Caco-2 (cell line): Measurements from ENCODE around the gene KRTAP5-9. TPM values are rescaled to one million over a fixed set of nuclear protein-coding genes. Genes with fewer than 3 reads are reported as not detected.
A peak's percentile ranks its signal among the peaks of the same experiment; 100 is the strongest.

Experiments
- Bru-seq: library from RNA; stranded (reverse); fragments of 400-500 nt; gene quantifications from one replicate; lab custom pipeline; 2021; lab: Mats Ljungman, UMichigan
- BruChase-seq, 2 experiments: library from RNA; stranded (reverse); fragments of 400-500 nt; gene quantifications; one replicate each; lab custom pipeline; 2021; lab: Mats Ljungman, UMichigan
- BruUV-seq: library from RNA; stranded (reverse); fragments of 400-500 nt; replicated peaks from 2 replicates; lab custom pipeline; 2021; lab: Mats Ljungman, UMichigan
- CTCF ChIA-PET: fragments of 300-600 bp; sonication (Branson Sonifier 250); formaldehyde crosslinking; loops from one replicate; lab custom pipeline; 2022; ENCODE audit warnings: antibody characterized with exemption; lab: Charles Lee
- POLR2A ChIA-PET: fragments of 300-600 bp; sonication (Branson Sonifier 250); formaldehyde crosslinking; loops from one replicate; lab custom pipeline; 2022; ENCODE audit warnings: antibody characterized with exemption; lab: Charles Lee
- DNase-seq, 2 experiments: peaks; one replicate each; pipeline versions ENCODE4 v3.0.0 to v3.0.0-alpha.2; 2020 to 2022
- H3K27me3 ChIP-seq: replicated peaks from 2 replicates; pipeline ENCODE4 v1.6.0; 2011; ENCODE audit warnings: low read length; ENCODE audit not compliant: control insufficient read depth, insufficient read depth
- H3K36me3 ChIP-seq: 2 replicates; pipeline ENCODE4 v1.5.1; 2011; ENCODE audit warnings: low read length; ENCODE audit not compliant: control insufficient read depth, insufficient read depth
- H3K4me1 ChIP-seq: fragments of 250-450 bp; sonication (Bioruptor Pico); 2 replicates; pipeline ENCODE4 v1.5.1; 2020; ENCODE audit warnings: mild to moderate bottlenecking
- H3K4me3 ChIP-seq: 2 replicates; pipeline ENCODE4 v1.5.1; 2011; ENCODE audit warnings: low read depth, mild to moderate bottlenecking, control low read depth, low read length
- H3K9me3 ChIP-seq: fragments of 250-450 bp; sonication (Bioruptor Pico); 2 replicates; pipeline ENCODE4 v1.5.1; 2020; ENCODE audit warnings: mild to moderate bottlenecking, moderate library complexity
- H3K27ac Mint-ChIP-seq: one replicate; pipeline ENCODE4 v1.8.0; 2022; ENCODE audit warnings: mixed read lengths; ENCODE audit not compliant: unreplicated experiment
- H3K27me3 Mint-ChIP-seq: one replicate; pipeline ENCODE4 v1.8.0; 2022; ENCODE audit warnings: mixed read lengths; ENCODE audit not compliant: insufficient read depth, unreplicated experiment
- H3K36me3 Mint-ChIP-seq: one replicate; pipeline ENCODE4 v1.8.0; 2022; ENCODE audit warnings: mild to moderate bottlenecking, mixed read lengths; ENCODE audit not compliant: insufficient read depth, unreplicated experiment
- H3K4me1 Mint-ChIP-seq: one replicate; pipeline ENCODE4 v1.8.0; 2022; ENCODE audit warnings: low read depth, mixed read lengths; ENCODE audit not compliant: unreplicated experiment
- H3K4me3 Mint-ChIP-seq: one replicate; pipeline ENCODE4 v1.8.0; 2022; ENCODE audit warnings: mild to moderate bottlenecking, moderate library complexity, mixed read lengths; ENCODE audit not compliant: unreplicated experiment
- H3K9me3 Mint-ChIP-seq: one replicate; pipeline ENCODE4 v1.8.0; 2022; ENCODE audit warnings: mixed read lengths; ENCODE audit not compliant: unreplicated experiment
- intact Hi-C: fragments of 100-400 bp; cut with micrococcal nuclease; formaldehyde crosslinking; loops from one replicate; pipeline ENCODE4 v1.10.0; 2022; ENCODE audit not compliant: unreplicated experiment
- long read RNA-seq: library from polyadenylated mRNA; stranded (forward); transcript quantifications from one replicate; pipeline ENCODE4 v2.0.0, GENCODE V29; 2022
- total RNA-seq: library from RNA; stranded (reverse); gene quantifications from 2 replicates; pipeline ENCODE4 v1.2.3, GENCODE V29; 2022
- TF ChIP-seq, protein P1 (sequence below), 2 experiments: fragments of 200-600 bp in 1 of 2; IDR thresholded peaks; 1 replicate in 1 of 2; 2 replicates in 1 of 2; pipeline versions ENCODE4 v1.5.1 to v1.8.0; 2011 to 2022; ENCODE audit warnings: antibody characterized with exemption in 1 of 2, control low read depth in 1 of 2, inconsistent platforms in 1 of 2, low read depth in 1 of 2, low read length in 1 of 2, mild to moderate bottlenecking in 1 of 2, moderate library complexity in 1 of 2; ENCODE audit not compliant: insufficient read depth in 1 of 2, severe bottlenecking in 1 of 2, unreplicated experiment in 1 of 2

Gene KRTAP5-9, protein sequence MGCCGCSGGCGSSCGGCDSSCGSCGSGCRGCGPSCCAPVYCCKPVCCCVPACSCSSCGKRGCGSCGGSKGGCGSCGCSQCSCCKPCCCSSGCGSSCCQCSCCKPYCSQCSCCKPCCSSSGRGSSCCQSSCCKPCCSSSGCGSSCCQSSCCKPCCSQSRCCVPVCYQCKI
- total RNA-seq (not detected in 2 replicates), Bru-seq, nascent RNA (percentile 23 among the genes with signal in this experiment), BruChase-seq, experiment 1, labeled RNA remaining after a 2-hour chase (not detected), BruChase-seq, experiment 2, labeled RNA remaining after a 6-hour chase (percentile 26 among the genes with signal in this experiment)
- long read RNA-seq, result 0 reads

DNA sequence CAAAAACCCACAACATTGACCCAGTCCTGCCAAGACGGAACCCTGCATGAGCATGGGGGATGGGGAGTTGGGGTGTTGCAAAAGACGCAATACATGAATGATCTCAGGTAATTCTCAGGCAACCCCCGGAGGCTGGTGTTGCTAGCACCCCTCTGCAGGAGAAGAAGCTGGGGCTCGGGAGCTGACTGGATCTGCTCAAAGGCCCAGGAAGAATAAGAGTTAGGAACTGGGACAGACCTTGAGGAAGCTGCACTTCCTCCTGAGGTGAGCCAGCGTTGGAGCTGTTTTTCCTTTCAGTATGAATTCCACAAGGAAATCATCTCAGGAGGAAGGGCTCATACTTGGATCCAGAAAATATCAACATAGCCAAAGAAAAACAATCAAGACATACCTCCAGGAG is at the start of gene KRTAP5-9:
KRTAP5-9 (plus strand) TSS at position 301 of the 400 bp plus-strand sequence. CDS start 238 bp downstream, outside the sequence.
- TF ChIP-seq, protein P1, sequence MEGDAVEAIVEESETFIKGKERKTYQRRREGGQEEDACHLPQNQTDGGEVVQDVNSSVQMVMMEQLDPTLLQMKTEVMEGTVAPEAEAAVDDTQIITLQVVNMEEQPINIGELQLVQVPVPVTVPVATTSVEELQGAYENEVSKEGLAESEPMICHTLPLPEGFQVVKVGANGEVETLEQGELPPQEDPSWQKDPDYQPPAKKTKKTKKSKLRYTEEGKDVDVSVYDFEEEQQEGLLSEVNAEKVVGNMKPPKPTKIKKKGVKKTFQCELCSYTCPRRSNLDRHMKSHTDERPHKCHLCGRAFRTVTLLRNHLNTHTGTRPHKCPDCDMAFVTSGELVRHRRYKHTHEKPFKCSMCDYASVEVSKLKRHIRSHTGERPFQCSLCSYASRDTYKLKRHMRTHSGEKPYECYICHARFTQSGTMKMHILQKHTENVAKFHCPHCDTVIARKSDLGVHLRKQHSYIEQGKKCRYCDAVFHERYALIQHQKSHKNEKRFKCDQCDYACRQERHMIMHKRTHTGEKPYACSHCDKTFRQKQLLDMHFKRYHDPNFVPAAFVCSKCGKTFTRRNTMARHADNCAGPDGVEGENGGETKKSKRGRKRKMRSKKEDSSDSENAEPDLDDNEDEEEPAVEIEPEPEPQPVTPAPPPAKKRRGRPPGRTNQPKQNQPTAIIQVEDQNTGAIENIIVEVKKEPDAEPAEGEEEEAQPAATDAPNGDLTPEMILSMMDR (IDR thresholded peaks at IDR 0.05; ENCODE audit: insufficient read depth in 1 of 2, low read depth in 1 of 2, low read length in 1 of 2, severe bottlenecking in 1 of 2, unreplicated experiment in 1 of 2), result no peak
- Histone ChIP-seq H3K4me3 (no peak within 1 kb of the TSS), H3K27me3 (no peaks in the 10 kb centered on the region), H3K36me3 (no peaks in the 10 kb centered on the region), H3K9me3 (peaks cover 5% of the 10 kb centered on the region; the same call in 1 of the 2 replicates), H3K4me1 (peaks cover 18% of the 10 kb centered on the region)
- H3K27me3 Mint-ChIP-seq, result peaks cover 5% of the 10 kb centered on the region
- H3K27ac Mint-ChIP-seq, result no peak within 1 kb of the TSS
- intact Hi-C loops, result no loop called here
- peaks cover 18% of the 10 kb centered on the region for H3K9me3 Mint-ChIP-seq
- no TSS peak for BruUV-seq
- H3K4me1 Mint-ChIP-seq, result peaks cover 18% of the 10 kb centered on the region
- H3K36me3 Mint-ChIP-seq, result no peaks in the 10 kb centered on the region
- ChIA-PET POLR2A (no interaction called here), CTCF (interaction anchor here (1.1 kb wide), 1 partner anchor 15 kb away, joined by 4 read pairs; no protein-coding TSS in a partner anchor)
- peak in 1 of 2 experiments; percentile 29 for DNase-seq
- no peak within 1 kb of the TSS for H3K4me3 Mint-ChIP-seq

DNA sequence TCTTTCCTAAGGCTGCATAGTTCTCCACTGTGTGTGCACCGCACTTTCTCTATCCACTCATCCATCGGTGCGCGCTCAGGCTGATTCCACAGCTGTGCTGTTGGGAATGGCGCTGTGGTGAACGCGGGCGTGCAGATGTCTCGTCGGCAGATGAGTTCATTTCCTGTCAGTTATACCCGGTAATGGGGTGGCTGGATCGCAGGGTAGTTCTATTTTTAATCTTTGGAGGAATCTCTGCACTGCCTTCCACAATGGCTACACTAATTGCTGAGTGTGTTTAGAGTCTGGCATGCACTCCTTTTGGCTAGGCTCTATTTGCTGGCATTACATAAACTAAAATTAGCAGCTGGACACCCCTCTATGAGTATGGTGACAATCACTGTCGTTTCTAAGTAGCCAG is 49.1 kb upstream of the KRTAP5-9 start:
- peaks cover 11% of the 10 kb centered on the region for H3K36me3 ChIP-seq
- peak in 1 of 2 experiments; percentile 23 for DNase-seq
- Mint-ChIP-seq H3K27me3 (no peaks in the 10 kb centered on the region), H3K9me3 (no peaks in the 10 kb centered on the region), H3K36me3 (peaks cover 45% of the 10 kb centered on the region), H3K27ac (no peak overlapping the region), H3K4me3 (no peak overlapping the region), H3K4me1 (no peaks in the 10 kb centered on the region)
- no peaks in the 10 kb centered on the region for H3K9me3 ChIP-seq
- no TSS peak for BruUV-seq
- H3K4me3 ChIP-seq, result no peak overlapping the region
- H3K4me1 ChIP-seq, result no peaks in the 10 kb centered on the region
- ChIA-PET POLR2A (no interaction called here), CTCF (no interaction called here)
- intact Hi-C loops, result no loop called here
- no peaks in the 10 kb centered on the region for H3K27me3 ChIP-seq
- TF ChIP-seq, protein P1 (IDR thresholded peaks at IDR 0.05; ENCODE audit: insufficient read depth in 1 of 2, low read depth in 1 of 2, low read length in 1 of 2, severe bottlenecking in 1 of 2, unreplicated experiment in 1 of 2), result no peak

DNA sequence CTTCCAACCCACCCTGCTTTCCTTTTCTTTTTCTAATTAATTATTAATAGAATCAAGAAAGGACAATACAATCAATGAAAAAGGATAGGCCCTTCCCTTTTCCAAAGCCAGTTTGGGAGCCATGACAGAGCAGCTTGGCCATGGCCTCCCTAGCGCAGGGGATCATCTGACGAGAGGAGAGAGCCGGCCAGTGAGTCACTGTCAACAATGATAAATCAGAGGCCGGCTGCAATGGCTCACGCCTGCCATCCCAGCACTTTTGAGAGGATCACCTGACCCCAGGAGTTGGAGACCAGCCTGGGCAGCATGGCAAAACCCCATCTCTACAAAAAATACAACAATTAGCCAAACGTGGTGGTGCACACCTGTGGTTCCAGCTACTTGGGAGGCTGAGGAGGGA is 48.7 kb upstream of the KRTAP5-9 start:
- Mint-ChIP-seq H3K27me3 (no peaks in the 10 kb centered on the region), H3K9me3 (no peaks in the 10 kb centered on the region), H3K4me3 (no peak overlapping the region), H3K36me3 (peaks cover 41% of the 10 kb centered on the region), H3K4me1 (no peaks in the 10 kb centered on the region), H3K27ac (no peak overlapping the region)
- intact Hi-C loops, result no loop called here
- CTCF ChIA-PET, result no interaction called here
- peak in 1 of 2 experiments; percentile 24 for DNase-seq
- Histone ChIP-seq H3K4me1 (no peaks in the 10 kb centered on the region), H3K4me3 (no peak overlapping the region), H3K36me3 (peaks cover 11% of the 10 kb centered on the region), H3K27me3 (no peaks in the 10 kb centered on the region), H3K9me3 (no peaks in the 10 kb centered on the region)
- no TSS peak for BruUV-seq
- POLR2A ChIA-PET, result no interaction called here
- TF ChIP-seq, protein P1 (IDR thresholded peaks at IDR 0.05; ENCODE audit: insufficient read depth in 1 of 2, low read depth in 1 of 2, low read length in 1 of 2, severe bottlenecking in 1 of 2, unreplicated experiment in 1 of 2), result no peak
